Measurements from ENCODE around the gene DPP10.

DNA sequence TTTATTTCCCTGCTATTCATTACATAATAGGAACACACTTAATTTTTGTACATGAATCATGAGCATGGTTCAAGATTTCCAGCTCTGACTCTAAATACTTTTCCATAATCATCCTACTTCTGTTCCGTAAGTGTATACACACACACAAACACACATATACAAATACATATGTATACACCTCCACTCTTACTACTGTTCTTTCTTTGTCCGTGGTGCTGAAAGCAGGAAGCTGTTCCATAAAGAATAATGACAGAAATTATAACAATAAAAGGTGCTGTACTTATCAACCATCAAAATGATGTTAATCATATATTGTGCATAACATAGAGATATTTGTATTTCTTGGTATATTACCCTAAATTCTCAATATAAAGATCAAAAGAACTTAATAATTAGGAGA, 776.9 kb downstream of the DPP10 start:
- TF ChIP-seq POLR2A (IDR thresholded peaks at IDR 0.05): no peak
- TF ChIP-seq, protein P1, sequence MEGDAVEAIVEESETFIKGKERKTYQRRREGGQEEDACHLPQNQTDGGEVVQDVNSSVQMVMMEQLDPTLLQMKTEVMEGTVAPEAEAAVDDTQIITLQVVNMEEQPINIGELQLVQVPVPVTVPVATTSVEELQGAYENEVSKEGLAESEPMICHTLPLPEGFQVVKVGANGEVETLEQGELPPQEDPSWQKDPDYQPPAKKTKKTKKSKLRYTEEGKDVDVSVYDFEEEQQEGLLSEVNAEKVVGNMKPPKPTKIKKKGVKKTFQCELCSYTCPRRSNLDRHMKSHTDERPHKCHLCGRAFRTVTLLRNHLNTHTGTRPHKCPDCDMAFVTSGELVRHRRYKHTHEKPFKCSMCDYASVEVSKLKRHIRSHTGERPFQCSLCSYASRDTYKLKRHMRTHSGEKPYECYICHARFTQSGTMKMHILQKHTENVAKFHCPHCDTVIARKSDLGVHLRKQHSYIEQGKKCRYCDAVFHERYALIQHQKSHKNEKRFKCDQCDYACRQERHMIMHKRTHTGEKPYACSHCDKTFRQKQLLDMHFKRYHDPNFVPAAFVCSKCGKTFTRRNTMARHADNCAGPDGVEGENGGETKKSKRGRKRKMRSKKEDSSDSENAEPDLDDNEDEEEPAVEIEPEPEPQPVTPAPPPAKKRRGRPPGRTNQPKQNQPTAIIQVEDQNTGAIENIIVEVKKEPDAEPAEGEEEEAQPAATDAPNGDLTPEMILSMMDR (IDR thresholded peaks at IDR 0.05): no peak

All from body of pancreas (tissue), 4 donors.